GM12878 (cell line): Measurements from ENCODE around the gene TMCC2. TPM values are rescaled to one million over a fixed set of nuclear protein-coding genes. Genes with fewer than 3 reads are reported as not detected.

ENCODE experiments used
- ATAC-seq: fragments of 200-7000 bp; cut with Tn5 transposase; 3 replicates; pipeline ENCODE4 v1.9.1; 2020; ENCODE audit warnings: mild to moderate bottlenecking, moderate library complexity
- BruUV-seq: library from RNA; stranded (reverse); fragments of 400-500 nt; replicated peaks from 2 replicates; lab custom pipeline; 2021; lab: Mats Ljungman, UMichigan
- CTCF ChIA-PET: fragments of 300-600 bp; sonication (Branson Sonifier 250); formaldehyde crosslinking; extraction: SDS; loops from one replicate; lab custom pipeline; 2021; ENCODE audit warnings: inconsistent platforms; lab: Yijun Ruan, JAX
- POLR2A ChIA-PET: fragments of 350-600 bp; formaldehyde crosslinking; extraction: SDS; loops from one replicate; lab custom pipeline; 2021; ENCODE audit warnings: inconsistent platforms; lab: Charles Lee
- RAD21 ChIA-PET: fragments of 300-600 bp; sonication (Branson Sonifier 250); formaldehyde crosslinking; loops from one replicate; lab custom pipeline; 2023; ENCODE audit warnings: antibody characterized with exemption; ENCODE audit not compliant: unreplicated experiment; lab: Charles Lee
- SMC1A ChIA-PET: fragments of 300-600 bp; sonication (Branson Sonifier 250); formaldehyde crosslinking; loops from one replicate; lab custom pipeline; 2023; ENCODE audit not compliant: unreplicated experiment, uncharacterized antibody; lab: Charles Lee
- DNase-seq: peaks from one replicate; pipeline ENCODE4 v3.0.0-alpha.2; 2011; ENCODE audit warnings: low read depth, low spot score
- FAIRE-seq: peaks from 3 replicates; lab custom pipeline; 2011; peaks lifted over from hg19 to GRCh38; lab: Jason Lieb, UNC
- H2AFZ ChIP-seq: 2 replicates; pipeline ENCODE4 v1.6.0; 2011; ENCODE audit warnings: low read depth, low read length, control low read depth; ENCODE audit not compliant: control insufficient read depth
- H3K27ac ChIP-seq: 2 replicates; pipeline ENCODE4 v1.5.1; 2011; ENCODE audit warnings: control low read depth; ENCODE audit not compliant: control insufficient read depth, insufficient read depth
- H3K27me3 ChIP-seq, 2 experiments: replicated peaks in 1 of 2; 2 replicates each; pipeline versions ENCODE4 v1.6.0 to v1.6.1; 2011; ENCODE audit warnings: low read length in 1 of 2; ENCODE audit not compliant: control insufficient read depth in 2 of 2, insufficient read depth in 2 of 2
- H3K36me3 ChIP-seq, 2 experiments: 2 replicates each; pipeline ENCODE4 v1.5.1; 2011; ENCODE audit warnings: low read length in 1 of 2; ENCODE audit not compliant: control insufficient read depth in 2 of 2, insufficient read depth in 2 of 2
- H3K4me1 ChIP-seq: 2 replicates; pipeline ENCODE4 v1.6.1; 2011; ENCODE audit warnings: mild to moderate bottlenecking, low read length, moderate library complexity, mixed read lengths; ENCODE audit not compliant: control insufficient read depth, insufficient read depth
- H3K4me2 ChIP-seq: 2 replicates; pipeline ENCODE4 v1.6.0; 2011; ENCODE audit warnings: control low read depth; ENCODE audit not compliant: control insufficient read depth, insufficient read depth
- H3K4me3 ChIP-seq: fragments of 200-600 bp; sonication (generic); 2 replicates; pipeline ENCODE4 v1.5.1; 2016
- H3K79me2 ChIP-seq: 2 replicates; pipeline ENCODE4 v1.6.0; 2011; ENCODE audit warnings: low read length; ENCODE audit not compliant: control insufficient read depth, insufficient read depth
- H3K9ac ChIP-seq: 2 replicates; pipeline ENCODE4 v1.8.0; 2011; ENCODE audit warnings: low read length, control low read depth, mixed read lengths; ENCODE audit not compliant: control insufficient read depth, insufficient read depth
- H3K9me3 ChIP-seq: replicated peaks from 3 replicates; pipeline ENCODE4 v1.5.1; 2011; ENCODE audit warnings: mild to moderate bottlenecking, low read length; ENCODE audit not compliant: control insufficient read depth, insufficient read depth
- H4K20me1 ChIP-seq: 2 replicates; pipeline ENCODE4 v1.6.0; 2011; ENCODE audit not compliant: control insufficient read depth, insufficient read depth
- CHD2 ChIP-seq: IDR thresholded peaks from 2 replicates; pipeline ENCODE4 v1.6.1; 2011; ENCODE audit warnings: low read depth, low read length, improper control_type of control experiment, borderline replicate concordance
- IRF3 ChIP-seq: fragments of 450-650 bp; IDR thresholded peaks from 2 replicates; pipeline ENCODE4 v1.6.1; 2014; ENCODE audit warnings: mild to moderate bottlenecking
- IRF4 ChIP-seq: IDR thresholded peaks from 2 replicates; pipeline ENCODE4 v1.6.1; 2011; ENCODE audit warnings: low read depth, low read length
- KDM1A ChIP-seq: fragments of 200-600 bp; sonication (generic); IDR thresholded peaks from 2 replicates; pipeline ENCODE4 v1.6.1; 2016; ENCODE audit warnings: borderline replicate concordance
- PML ChIP-seq: IDR thresholded peaks from 2 replicates; pipeline ENCODE4 v1.6.1; 2012; ENCODE audit warnings: low read length, inconsistent platforms
- RAD21 ChIP-seq: IDR thresholded peaks from 2 replicates; pipeline ENCODE4 v1.6.1; 2011; ENCODE audit warnings: mild to moderate bottlenecking, low read depth, low read length, moderate library complexity; ENCODE audit not compliant: insufficient read depth
- SIX5 ChIP-seq: IDR thresholded peaks from 2 replicates; pipeline ENCODE4 v1.6.1; 2011; ENCODE audit warnings: mild to moderate bottlenecking, low read depth, low read length, moderate library complexity; ENCODE audit not compliant: severe bottlenecking
- SPI1 ChIP-seq: IDR thresholded peaks from 2 replicates; pipeline ENCODE4 v1.6.1; 2011; ENCODE audit warnings: low read depth, mild to moderate bottlenecking, low read length, moderate library complexity, borderline replicate concordance; ENCODE audit not compliant: insufficient read depth
- TAF1 ChIP-seq: IDR thresholded peaks from 2 replicates; pipeline ENCODE4 v1.6.1; 2011; ENCODE audit warnings: mild to moderate bottlenecking, low read depth, low read length, borderline replicate concordance
- ZNF622 ChIP-seq: fragments of 450-650 bp; IDR thresholded peaks from 2 replicates; pipeline ENCODE4 v1.6.1; 2017; ENCODE audit warnings: mild to moderate bottlenecking, inconsistent platforms
- WGBS: methylation state at CpG from one replicate; pipeline ENCODE4 v1.1.6; 2016; ENCODE audit warnings: low lambda C conversion rate; ENCODE audit not compliant: insufficient replicate concordance, insufficient coverage; ENCODE audit errors: missing lambda C conversion rate; 5-methylcytosine and 5-hydroxymethylcytosine counted together
- in situ Hi-C: fragments of 300-500 bp; cut with MboI; formaldehyde crosslinking; loops from 9 replicates; pipeline ENCODE4 v1.14.3; 2018; ENCODE audit warnings: mixed read lengths
- intact Hi-C: fragments of 100-400 bp; cut with micrococcal nuclease; formaldehyde crosslinking; loops from one replicate; pipeline ENCODE4 v1.14.2; 2022; ENCODE audit not compliant: unreplicated experiment
- polyA plus RNA-seq, 11 experiments: library from polyadenylated mRNA; depleted of rRNA in 4 of 11; unstranded in 6 of 11; stranded (reverse) in 5 of 11; fragments of >200 nt; fragmentation: Nextera tagmentation in 4 of 11; fragmentation: Illumina TruSeq in 1 of 11; extraction: Ambion mirVana in 4 of 11; extraction: Trizol in 1 of 11; gene quantifications; 1 replicate in 1 of 11; 2 replicates in 10 of 11; pipeline versions ENCODE4 v1.2.1 to v1.2.3, GENCODE V29; 2011 to 2016; ENCODE audit warnings: inconsistent platforms in 2 of 11, missing spikeins in 2 of 11, low read depth in 1 of 11
- total RNA-seq, 4 experiments: library from RNA; depleted of rRNA in 3 of 4; stranded (reverse); fragments of >200 nt in 3 of 4; fragmentation: Illumina TruSeq in 1 of 4; extraction: Trizol in 1 of 4; gene quantifications; 2 replicates each; pipeline versions ENCODE4 v1.2.1 to v1.2.3, GENCODE V29; 2013 to 2021

The TMCC2 gene
- total and polyA plus RNA-seq, 10 of the 15 experiments (the other 5 are each of a cell fraction or from before 2014, with no cell fraction given) = 0.06 to 2.3 (median 0.76) TPM

DNA sequence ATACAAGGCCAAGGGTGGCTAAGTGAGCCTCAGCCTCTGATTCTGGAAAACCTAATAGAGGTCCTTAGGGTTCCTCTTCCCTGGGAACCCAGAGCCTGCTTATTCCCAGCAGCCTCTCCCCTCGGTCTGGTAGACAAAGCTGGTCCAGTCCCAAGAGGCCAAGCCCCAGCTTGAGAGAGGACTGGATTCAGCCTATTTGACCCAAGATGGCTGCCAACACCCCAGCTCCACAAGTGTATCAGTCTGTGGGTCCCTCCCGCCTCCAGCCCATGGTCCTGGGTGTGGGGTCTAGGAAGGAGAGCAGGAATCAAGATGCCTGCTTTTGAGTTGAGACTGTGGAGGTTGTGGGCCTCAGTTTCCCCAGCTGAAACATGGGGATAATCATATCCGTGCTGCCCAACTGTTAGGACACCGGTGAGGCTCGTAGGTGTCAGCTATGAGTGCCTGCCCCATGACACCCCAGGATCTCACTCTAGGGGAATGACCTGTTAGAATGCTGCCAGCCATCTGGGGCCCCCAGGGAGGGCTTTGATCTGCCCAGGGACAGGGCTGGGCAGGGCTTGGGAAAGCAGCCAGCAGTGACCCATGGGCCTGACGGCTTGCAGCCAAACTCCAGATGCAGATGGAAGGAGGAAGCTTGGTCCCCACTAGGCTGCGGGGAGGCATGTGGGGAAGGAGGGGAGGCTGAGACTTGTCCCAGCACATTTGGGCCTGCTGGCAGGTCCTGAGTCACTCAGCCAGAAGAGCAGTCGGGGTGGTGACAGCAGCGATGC lies 48.4 kb downstream of the TMCC2 start (continued):
- TF ChIP-seq SPI1 (no peak), TAF1 (no peak), IRF3 (no peak), RAD21 (no peak), PML (no peak)

- peaks cover 0 to 2% of the 10 kb centered on the region in 2 experiments; a peak in 1 of 4 replicates for H3K27me3 ChIP-seq
Observed at GRCh38 chr1:205276689-205277065, 48.9 kb downstream of the TMCC2 start.

More at GRCh38 chr1:205276689-205277065, 48.9 kb downstream of the TMCC2 start:
- intact Hi-C loops = loop anchor here (10.0 kb wide), 1 partner anchor 248 kb away; no protein-coding TSS in a partner anchor
- H3K79me2 ChIP-seq = no peaks in the 10 kb centered on the region
- H3K4me2 ChIP-seq = no peak overlapping the region
- DNase-seq (no peak), ATAC-seq (no peak), FAIRE-seq (no peak)
- H3K27ac ChIP-seq = no peak overlapping the region
- ChIA-PET RAD21 (interaction anchor here (0.8 to 13.6 kb wide), 4 partner anchors 9 to 47 kb away, joined by 3 to 892 read pairs (median 108); partner anchors contain the start of gene NUAK2), POLR2A (interaction anchor here (5.7 kb wide), 1 partner anchor 9 kb away, joined by 56 read pairs; no protein-coding TSS in a partner anchor), SMC1A (interaction anchor here (1.5 to 25.9 kb wide), 4 partner anchors 8 to 47 kb away, joined by 3 to 1445 read pairs (median 63); partner anchors contain the start of gene NUAK2), CTCF (interaction anchor here (0.6 to 42.1 kb wide), 3 partner anchors 34 to 987 kb away, joined by 3 to 2333 read pairs (median 7); partner anchors contain the start of gene NUAK2)
- TF ChIP-seq KDM1A (no peak), SIX5 (no peak), IRF4 (no peak), ZNF622 (no peak), CHD2 (no peak)
- H3K9me3 ChIP-seq = no peaks in the 10 kb centered on the region
- peaks cover 18% of the 10 kb centered on the region for H3K4me1 ChIP-seq
- in situ Hi-C loops = no loop called here
- H4K20me1 ChIP-seq = no peaks in the 10 kb centered on the region
- H2AFZ ChIP-seq = no peak overlapping the region
- H3K36me3 ChIP-seq = no peaks in the 10 kb centered on the region
- H3K4me3 ChIP-seq = no peak overlapping the region
- 46% methylated on average over 4 of the region's 8 CpGs for WGBS
- no TSS peak for BruUV-seq
- H3K9ac ChIP-seq = no peak overlapping the region
